ENCODE results near the gene SCAMP5.

The SCAMP5 gene

DNA sequence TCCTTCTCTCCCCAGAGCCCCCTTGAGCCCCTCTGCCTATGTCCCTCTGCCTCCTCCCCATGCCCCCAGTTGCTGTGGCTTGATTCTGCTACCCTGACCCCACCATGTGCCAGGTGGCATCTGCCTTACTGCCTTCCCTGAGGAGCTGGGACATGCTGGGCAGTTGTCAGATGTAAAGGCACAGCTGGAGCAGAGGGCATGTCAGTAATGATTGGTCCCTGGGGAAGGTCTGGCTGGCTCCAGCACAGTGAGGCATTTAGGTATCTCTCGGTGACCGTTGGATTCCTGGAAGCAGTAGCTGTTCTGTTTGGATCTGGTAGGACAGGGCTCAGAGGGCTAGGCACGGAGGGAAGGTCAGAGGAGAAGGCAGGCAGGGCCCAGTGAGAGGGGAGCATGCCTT lies 24.6 kb downstream of the SCAMP5 start:
- TF ChIP-seq, protein P1, sequence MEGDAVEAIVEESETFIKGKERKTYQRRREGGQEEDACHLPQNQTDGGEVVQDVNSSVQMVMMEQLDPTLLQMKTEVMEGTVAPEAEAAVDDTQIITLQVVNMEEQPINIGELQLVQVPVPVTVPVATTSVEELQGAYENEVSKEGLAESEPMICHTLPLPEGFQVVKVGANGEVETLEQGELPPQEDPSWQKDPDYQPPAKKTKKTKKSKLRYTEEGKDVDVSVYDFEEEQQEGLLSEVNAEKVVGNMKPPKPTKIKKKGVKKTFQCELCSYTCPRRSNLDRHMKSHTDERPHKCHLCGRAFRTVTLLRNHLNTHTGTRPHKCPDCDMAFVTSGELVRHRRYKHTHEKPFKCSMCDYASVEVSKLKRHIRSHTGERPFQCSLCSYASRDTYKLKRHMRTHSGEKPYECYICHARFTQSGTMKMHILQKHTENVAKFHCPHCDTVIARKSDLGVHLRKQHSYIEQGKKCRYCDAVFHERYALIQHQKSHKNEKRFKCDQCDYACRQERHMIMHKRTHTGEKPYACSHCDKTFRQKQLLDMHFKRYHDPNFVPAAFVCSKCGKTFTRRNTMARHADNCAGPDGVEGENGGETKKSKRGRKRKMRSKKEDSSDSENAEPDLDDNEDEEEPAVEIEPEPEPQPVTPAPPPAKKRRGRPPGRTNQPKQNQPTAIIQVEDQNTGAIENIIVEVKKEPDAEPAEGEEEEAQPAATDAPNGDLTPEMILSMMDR (conservative IDR thresholded peaks at IDR 0.05; ENCODE audit: low read depth, low read length), result no peak
- H3K4me3 ChIP-seq (ENCODE audit: low read depth, low read length), result no peak overlapping the region
- no peak for DNase-seq (ENCODE audit: low read depth)

DNA sequence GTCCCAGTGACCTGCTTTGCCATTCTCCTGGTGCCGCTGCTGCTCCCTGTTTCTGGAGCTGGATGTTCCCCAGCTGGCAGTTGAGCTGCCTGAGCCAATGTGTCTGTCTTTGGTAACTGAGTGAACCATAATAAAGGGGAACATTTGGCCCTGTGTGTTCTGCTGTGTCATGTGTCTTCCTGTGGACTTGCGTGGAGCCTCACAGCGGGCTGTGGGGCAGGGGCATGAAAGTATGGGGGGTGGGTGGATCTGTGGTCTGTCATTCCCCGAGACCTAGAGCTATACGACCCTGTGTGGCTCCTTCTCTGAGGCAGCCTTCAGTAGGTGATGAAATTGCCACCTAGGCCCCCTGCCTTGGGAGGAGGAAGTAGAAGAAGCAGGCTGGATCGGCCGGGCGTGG lies 26.0 kb downstream of the SCAMP5 start:
- DNase-seq (ENCODE audit: low read depth), result no peak

DNA sequence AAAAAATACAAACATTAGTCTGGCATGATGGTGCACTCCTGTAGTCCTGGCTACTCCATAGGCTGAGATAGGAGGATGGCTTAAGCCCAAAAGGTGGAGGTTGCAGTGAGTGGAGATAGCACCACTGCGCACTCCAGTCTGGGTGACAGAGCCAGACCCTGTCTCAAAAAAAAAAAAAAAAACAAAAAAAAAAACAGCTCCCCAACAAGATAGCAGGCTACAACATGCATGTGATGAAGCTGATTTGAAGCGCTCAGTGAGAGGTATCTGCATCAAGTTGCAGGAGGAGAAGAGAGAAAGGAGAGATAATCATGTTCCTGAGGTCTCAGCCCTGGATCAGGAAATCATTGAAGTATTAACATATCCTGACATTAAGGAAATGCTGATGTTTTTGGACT lies 27.4 kb downstream of the SCAMP5 start:
- H3K4me3 ChIP-seq (ENCODE audit: low read depth, low read length), result no peak overlapping the region
- no peak for DNase-seq (ENCODE audit: low read depth)
- TF ChIP-seq, protein P1 (conservative IDR thresholded peaks at IDR 0.05; ENCODE audit: low read depth, low read length), result no peak

More for the DNA sequence above, 26.0 kb downstream of the SCAMP5 start:
- no peak overlapping the region for H3K4me3 ChIP-seq (ENCODE audit: low read depth, low read length)
- TF ChIP-seq, protein P1 (conservative IDR thresholded peaks at IDR 0.05; ENCODE audit: low read depth, low read length), result no peak

DNA sequence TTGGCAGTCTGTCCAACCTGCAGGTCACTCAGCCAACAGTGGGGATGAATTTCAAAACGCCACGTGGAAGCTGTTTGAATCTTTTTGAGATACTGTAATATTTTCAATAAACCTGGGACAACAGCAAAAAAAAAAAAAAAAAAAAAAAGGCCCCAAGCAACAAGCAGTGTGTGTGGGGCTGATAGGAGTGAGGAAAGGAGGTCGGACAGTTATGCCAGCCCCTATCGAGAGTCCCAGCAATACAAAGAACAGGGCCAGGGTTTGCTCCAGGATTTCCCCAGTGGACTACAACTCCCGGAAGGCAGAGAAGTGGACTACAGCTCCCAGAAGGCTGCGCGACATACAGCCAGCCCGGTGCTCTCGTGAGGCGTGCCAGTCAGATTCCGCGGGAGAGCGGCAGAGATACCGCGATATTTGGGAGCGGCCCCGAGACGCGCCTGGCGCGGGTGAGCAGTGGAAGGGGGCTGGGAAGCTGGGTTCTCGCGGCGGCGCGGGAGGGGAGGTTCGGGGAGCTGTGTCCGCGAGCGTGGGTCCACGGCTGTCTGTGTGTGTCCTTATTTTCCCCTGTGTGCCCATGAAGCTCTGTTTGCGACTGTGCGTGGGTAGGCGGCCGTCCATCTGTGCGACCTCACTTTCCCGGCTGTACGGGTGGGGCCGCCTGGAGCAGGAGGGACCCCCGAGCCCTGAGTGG lies 28.0 kb downstream of the SCAMP5 start, which contains the start of gene PPCDC:
TSS of gene PPCDC (plus strand) at position 410 of the 691 bp plus-strand sequence. CDS start 4,729 bp downstream, outside the sequence.
- peak; percentile 97 for DNase-seq (ENCODE audit: low read depth)
- TF ChIP-seq, protein P1 (conservative IDR thresholded peaks at IDR 0.05; ENCODE audit: low read depth, low read length), result no peak
- peak within 1 kb of the TSS; percentile 80 for H3K4me3 ChIP-seq (ENCODE audit: low read depth, low read length)

DNA sequence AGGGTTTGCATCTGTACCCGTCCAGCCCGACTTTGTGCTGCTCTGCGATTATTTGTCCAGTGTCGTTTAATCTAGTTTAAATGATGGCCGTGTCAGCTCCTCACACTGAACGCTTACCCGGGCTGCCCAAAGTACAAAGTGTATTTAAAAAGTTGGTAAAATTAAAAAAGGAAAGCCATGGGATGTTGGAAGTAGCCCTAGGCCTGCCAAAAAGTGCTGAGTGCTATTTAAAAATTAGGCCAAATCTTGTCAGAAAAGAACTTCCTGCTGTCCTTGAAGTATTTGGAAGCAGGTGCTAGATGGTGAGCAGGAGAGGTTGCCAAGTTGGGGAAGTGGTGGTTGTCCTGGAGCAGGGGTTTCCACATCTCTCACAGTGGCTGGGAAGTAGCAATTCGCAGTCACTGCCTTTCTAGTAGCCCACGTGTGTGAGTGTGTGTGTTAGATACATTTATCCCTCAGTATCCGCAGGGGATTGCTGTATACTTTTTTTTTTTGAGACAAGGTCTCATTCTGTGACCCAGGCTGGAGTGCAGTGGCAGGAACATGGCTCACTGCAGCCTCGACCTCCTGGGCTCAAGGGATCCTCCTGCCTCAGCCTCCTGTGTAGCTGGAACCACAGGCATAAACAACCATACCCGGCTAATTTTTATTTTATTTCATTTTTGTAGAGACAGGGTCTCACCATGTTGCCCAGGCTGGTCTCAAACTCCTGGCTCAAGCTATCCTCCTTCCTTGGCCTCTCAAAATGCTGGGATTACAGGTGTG lies 28.7 kb downstream of the SCAMP5 start:
- peak overlapping the region; percentile 80 for H3K4me3 ChIP-seq (ENCODE audit: low read depth, low read length)
- DNase-seq (ENCODE audit: low read depth), result peak; percentile 43
- TF ChIP-seq, protein P1 (conservative IDR thresholded peaks at IDR 0.05; ENCODE audit: low read depth, low read length), result no peak

DNA sequence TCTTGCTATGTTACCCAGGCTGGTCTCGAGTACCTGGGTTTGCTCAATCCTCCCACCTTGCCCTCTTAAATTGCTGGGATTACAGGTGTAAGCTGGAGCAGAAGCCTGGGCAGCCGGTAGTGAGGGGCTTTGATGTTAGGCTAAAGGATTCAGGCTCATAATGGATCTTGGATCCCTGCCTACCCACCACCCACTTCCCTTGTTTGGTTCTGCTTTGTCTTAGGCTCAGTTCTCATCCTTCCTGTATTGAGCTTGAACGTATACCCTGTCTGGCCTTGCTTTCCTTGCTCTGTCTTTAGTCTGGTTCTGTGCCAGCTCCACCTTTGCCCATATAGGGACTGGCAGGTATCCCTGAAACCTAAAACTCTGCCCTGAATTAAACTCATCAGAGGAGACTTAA lies 29.7 kb downstream of the SCAMP5 start:
- H3K4me3 ChIP-seq (ENCODE audit: low read depth, low read length), result no peak overlapping the region
- TF ChIP-seq, protein P1 (conservative IDR thresholded peaks at IDR 0.05; ENCODE audit: low read depth, low read length), result no peak
- DNase-seq (ENCODE audit: low read depth), result no peak
